ENCODE results near the gene TAOK2.

Gene TAOK2

GRCh38 chr16:29961127-29961478 lies 12.6 kb upstream of the TAOK2 start:
- peak overlapping the region; percentile 76 for H3K27ac ChIP-seq
- peak overlapping the region; percentile 100 for H2AFZ ChIP-seq
- peak overlapping the region; percentile 19 for H3K9ac ChIP-seq
- H3K4me3 ChIP-seq (ENCODE audit: low read depth, low read length), result peak overlapping the region; percentile 93
- peak overlapping the region; percentile 80 for H3K4me2 ChIP-seq (ENCODE audit: low read length)
- no peaks in the 10 kb centered on the region for H3K79me2 ChIP-seq
- no peaks in the 10 kb centered on the region for H3K27me3 ChIP-seq (ENCODE audit: control insufficient read depth, insufficient read depth, low read length)
- no peak for TF ChIP-seq CTCF (IDR thresholded peaks at IDR 0.05)
- H3K4me1 ChIP-seq, result peaks cover 5% of the 10 kb centered on the region
- no peaks in the 10 kb centered on the region for H3K36me3 ChIP-seq (ENCODE audit: control insufficient read depth, insufficient read depth, low read length)
- no peaks in the 10 kb centered on the region for H3K9me3 ChIP-seq (ENCODE audit: control insufficient read depth, low read length)

- Histone ChIP-seq H3K36me3 (ENCODE audit: control insufficient read depth, insufficient read depth, low read length) (no peaks in the 10 kb centered on the region), H3K4me1 (peaks cover 5% of the 10 kb centered on the region), H3K79me2 (no peaks in the 10 kb centered on the region), H2AFZ (peak within 1 kb of the TSS; percentile 100), H3K27ac (peak within 1 kb of the TSS; percentile 76), H3K9me3 (ENCODE audit: control insufficient read depth, low read length) (no peaks in the 10 kb centered on the region), H3K4me2 (ENCODE audit: low read length) (peak within 1 kb of the TSS; percentile 80), H3K4me3 (ENCODE audit: low read depth, low read length) (peak within 1 kb of the TSS; percentile 93), H3K27me3 (ENCODE audit: control insufficient read depth, insufficient read depth, low read length) (no peaks in the 10 kb centered on the region), H3K9ac (peak within 1 kb of the TSS; percentile 19)
- TF ChIP-seq CTCF (IDR thresholded peaks at IDR 0.05), result peak; percentile 50
Measured at GRCh38 chr16:29961479-29962343, 12.0 kb upstream of the TAOK2 start, which contains the start of gene TMEM219. Gene TMEM219 (plus strand): TSS chr16:29962079. CDS start chr16:29963144, 1,065 bp downstream.

GRCh38 chr16:29962344-29962994 lies 11.2 kb upstream of the TAOK2 start:
- Histone ChIP-seq H3K79me2 (no peaks in the 10 kb centered on the region), H3K4me3 (ENCODE audit: low read depth, low read length) (peak overlapping the region; percentile 93), H3K9ac (no peak overlapping the region), H3K27me3 (ENCODE audit: control insufficient read depth, insufficient read depth, low read length) (no peaks in the 10 kb centered on the region), H2AFZ (peak overlapping the region; percentile 100), H3K9me3 (ENCODE audit: control insufficient read depth, low read length) (no peaks in the 10 kb centered on the region), H3K4me2 (ENCODE audit: low read length) (peak overlapping the region; percentile 80), H3K27ac (peak overlapping the region; percentile 76), H3K4me1 (peaks cover 5% of the 10 kb centered on the region), H3K36me3 (ENCODE audit: control insufficient read depth, insufficient read depth, low read length) (no peaks in the 10 kb centered on the region)
- TF ChIP-seq CTCF (IDR thresholded peaks at IDR 0.05), result no peak

- H3K9ac ChIP-seq, result no peak overlapping the region
- H2AFZ ChIP-seq, result peak overlapping the region; percentile 100
- no peak for TF ChIP-seq CTCF (IDR thresholded peaks at IDR 0.05)
- no peaks in the 10 kb centered on the region for H3K36me3 ChIP-seq (ENCODE audit: control insufficient read depth, insufficient read depth, low read length)
- H3K27ac ChIP-seq, result peak overlapping the region; percentile 76
- H3K9me3 ChIP-seq (ENCODE audit: control insufficient read depth, low read length), result no peaks in the 10 kb centered on the region
- no peaks in the 10 kb centered on the region for H3K27me3 ChIP-seq (ENCODE audit: control insufficient read depth, insufficient read depth, low read length)
- no peak overlapping the region for H3K4me3 ChIP-seq (ENCODE audit: low read depth, low read length)
- H3K4me2 ChIP-seq (ENCODE audit: low read length), result no peak overlapping the region
- no peaks in the 10 kb centered on the region for H3K79me2 ChIP-seq
- peaks cover 5% of the 10 kb centered on the region for H3K4me1 ChIP-seq
Measured at GRCh38 chr16:29963021-29963743, 10.5 kb upstream of the TAOK2 start.
